GM04503 (cell line): ENCODE measurements around the gene CTDSPL.

ENCODE experiments used
- DNase-seq: peaks from one replicate; pipeline ENCODE4 v3.0.0-alpha.2; 2012; ENCODE audit warnings: low read depth

Gene CTDSPL

DNA sequence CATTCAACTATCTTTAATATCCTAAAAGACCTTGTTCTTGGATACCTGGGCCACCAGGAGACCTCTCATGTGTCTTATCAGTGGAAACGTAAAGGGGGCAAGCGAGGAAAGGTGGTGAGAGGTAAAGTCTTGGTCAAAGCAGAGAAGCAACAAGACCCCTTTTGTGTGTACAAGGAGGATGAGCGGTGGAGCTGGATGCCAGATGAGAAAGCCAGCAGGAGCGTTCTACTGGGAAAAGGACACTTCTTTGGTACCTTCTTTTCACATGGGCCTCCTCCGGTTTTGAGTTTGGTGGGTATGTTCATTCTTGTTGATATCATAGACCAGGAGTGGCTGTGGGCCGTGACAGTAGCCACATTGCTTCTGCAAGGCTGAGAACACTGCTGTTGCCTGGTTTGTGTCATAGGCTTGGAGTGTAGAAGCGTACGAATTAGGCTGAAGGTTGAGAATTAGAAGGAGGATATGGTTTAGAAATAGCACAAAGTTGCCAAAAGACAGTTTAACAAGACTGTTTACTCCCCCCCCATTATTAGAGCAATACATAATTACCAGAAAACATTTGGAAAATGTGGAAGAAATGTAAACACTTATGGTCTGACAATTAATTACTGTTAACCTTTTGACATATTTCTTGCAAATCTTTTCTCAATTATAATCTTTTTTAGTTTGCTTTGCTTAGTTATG lies 82.1 kb downstream of the CTDSPL start:
- no peak for DNase-seq

DNA sequence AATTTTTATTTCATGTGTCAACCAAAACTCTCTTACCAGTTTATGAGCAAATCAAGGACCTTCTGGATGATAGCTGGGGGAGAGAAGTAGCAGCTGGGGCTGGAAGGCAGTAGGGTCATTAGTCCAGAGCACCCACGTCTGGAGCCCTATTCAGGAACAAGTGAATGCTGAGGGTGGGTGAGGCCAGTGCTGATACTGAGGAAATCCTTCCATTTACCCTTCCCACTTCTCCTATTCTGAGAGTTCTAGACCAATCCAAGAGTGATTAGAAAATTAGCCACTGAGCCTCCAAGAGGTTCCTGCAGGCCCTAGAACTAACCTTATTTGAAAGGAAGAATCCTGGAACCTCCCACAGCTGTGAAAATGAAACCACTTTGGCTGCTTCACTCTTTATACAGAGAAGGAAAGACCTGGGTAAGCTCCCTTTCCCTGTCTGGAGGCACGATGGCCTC lies 82.7 kb downstream of the CTDSPL start:
- DNase-seq, result no peak

DNA sequence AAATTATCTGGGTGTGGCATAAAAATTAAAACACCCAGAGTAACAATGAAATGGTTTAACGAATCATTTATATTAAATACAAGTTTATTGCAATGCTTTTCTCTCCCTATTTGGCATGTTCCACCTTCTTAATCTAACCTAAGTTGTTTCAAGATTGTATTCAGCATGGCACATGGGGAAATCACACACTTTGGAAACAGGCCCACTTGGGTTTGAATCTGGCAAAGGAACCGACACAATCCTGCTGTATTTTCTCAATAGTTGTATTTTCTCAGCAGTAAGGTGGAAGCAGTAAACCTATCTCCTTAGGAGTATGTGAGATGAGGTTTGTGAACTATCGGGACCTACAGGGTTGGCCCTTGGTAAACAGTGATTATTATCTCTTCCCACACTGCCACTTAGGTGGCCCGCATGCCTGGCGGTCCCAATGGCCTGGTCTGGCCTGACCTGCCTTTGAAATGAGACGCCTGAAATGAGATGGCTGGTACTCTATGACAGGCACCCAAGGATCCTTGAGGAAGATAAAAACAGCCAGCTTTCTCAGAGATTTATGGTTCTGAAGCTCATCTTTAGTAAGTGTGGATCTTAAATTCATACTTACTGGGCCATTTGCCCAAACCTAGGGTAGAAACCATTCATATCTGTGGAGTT lies 83.6 kb downstream of the CTDSPL start:
- DNase-seq, result no peak

DNA sequence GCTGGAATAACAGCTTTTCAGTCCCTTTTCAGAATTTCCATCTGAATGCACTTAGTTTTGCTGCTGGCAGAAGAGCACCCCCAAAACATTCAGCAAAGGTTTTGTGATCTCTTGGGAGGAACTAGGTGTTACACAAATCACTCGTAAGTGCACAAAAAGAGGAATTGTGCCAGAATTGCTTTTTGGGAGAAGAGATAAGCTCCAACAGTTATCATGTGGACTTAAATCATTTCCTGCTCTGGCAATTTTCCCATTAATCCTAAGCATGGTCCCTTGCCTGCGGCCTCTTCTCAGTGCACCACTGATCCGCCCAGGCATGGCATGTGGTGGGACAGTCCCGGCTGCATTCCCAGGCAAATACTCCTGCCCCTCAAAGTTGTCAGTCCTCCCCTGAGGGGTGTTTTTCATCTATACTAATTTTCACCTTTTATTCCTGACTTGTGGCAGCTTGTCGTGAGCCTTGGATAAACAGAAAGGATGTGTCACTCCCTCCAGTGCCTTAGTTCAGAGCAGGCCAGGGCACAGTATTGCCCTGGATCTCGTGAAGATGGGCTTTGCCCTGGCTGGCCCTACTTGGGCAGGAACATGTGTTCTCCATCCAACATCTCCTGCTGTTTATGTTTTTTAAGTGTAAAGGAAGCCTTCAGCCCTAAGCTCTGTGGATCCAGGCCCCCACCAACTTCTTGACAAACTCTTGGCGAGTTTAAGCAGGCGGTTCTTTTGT lies 84.3 kb downstream of the CTDSPL start:
- no peak for DNase-seq

DNA sequence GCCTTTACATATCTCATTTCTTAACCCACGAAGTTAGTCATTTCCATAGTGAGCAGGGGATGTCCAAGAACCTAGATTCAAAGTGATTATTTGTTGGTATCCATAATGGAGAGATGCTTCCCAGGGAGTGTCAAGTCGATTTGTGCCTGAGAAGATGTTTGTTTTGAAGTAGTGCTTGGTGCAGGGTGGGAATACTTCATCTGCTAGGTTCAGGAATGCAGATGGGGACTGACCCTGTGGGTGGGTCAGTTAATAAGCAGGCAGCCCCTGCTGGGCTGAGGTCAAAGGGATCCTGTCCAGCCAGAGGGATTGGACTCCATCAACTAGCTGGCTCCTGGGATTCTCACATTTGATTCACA lies 84.8 kb downstream of the CTDSPL start:
- DNase-seq, result no peak

DNA sequence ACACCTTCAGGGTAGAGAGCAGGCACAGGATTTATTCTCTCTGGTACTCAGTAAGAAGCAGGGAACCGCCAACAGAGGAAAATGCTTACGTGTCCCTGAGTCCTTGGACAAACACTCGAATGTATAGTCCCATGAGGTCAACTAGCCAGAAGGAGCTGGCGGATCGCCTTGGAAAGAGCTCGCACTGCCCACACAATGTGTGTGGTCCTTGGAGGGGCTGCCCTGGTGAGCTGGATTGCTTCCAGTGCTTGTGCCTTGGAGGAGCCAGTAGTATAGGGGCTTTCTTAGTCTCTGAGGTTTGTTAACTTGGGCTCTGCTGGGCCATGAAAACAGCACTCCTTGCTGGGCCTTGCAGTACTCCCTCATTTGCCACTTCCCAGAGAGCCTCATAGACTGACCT lies 88.2 kb downstream of the CTDSPL start:
- no peak for DNase-seq

DNA sequence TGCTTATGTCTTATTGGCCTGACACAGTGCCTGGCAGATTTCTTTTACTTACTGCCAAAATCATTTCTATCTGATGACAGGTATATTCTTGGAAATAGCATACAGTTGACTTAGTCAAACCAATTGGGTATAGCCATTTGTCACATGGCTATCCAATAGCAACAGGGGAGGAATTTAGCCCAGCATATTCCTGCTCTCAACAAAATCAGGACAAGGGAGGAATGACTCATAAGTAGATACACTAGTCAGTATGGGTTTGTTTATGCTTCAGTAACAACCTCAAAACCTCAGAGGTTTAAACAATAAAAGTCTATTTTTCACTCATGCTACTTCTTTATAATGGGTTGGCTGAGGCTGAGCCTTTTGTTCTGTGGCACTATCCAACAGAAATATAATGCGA lies 90.9 kb downstream of the CTDSPL start:
- DNase-seq, result no peak

DNA sequence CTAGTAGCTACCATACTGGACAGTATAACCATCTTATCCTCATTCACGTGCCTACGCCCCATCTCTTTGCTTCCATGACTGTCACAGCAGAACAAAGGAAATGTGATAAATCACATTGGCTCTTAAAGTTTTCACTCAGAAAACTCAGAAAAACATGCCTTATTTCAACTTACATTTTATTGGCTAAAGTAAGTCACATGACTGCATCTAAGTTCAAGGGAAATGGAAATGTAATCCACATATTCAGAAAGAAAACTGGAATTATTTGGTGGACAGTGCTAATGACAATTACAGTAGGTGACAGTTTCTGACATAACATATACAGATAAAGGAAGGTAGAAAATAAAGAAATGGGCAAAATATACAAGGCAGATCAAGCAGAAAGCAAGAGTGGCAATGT lies 91.5 kb downstream of the CTDSPL start:
- DNase-seq, result no peak

DNA sequence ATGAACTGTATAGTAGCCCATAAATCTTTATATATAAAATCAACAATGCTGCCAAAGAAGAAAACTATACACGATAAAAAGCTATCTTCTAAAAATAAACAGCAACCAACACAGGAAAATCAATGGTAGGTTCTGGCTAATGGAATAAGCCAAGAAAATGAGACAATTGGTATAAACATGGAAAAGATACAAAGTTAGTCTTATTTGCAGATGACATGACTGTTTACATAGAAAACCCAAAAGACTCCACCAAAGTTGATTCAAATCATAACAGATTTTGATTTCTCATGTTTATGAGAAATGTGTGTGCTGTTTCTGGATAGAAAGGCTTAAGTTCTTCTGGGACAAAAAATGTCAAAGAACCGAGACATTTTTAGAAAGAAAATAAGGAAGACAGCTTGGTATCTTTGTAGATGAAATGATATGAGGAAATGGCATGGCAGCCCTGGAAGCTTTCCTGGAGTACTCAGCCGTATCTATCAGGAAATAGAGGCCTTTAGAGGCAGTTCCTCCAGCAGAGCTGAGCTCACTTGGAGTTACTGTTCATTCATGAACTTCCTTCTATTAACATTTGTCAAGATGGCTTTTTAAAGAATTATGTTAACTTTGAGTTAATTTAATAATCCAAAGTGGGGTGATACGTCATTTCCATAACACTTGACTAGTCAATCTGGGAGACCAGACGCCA lies 92.2 kb downstream of the CTDSPL start:
- no peak for DNase-seq

DNA sequence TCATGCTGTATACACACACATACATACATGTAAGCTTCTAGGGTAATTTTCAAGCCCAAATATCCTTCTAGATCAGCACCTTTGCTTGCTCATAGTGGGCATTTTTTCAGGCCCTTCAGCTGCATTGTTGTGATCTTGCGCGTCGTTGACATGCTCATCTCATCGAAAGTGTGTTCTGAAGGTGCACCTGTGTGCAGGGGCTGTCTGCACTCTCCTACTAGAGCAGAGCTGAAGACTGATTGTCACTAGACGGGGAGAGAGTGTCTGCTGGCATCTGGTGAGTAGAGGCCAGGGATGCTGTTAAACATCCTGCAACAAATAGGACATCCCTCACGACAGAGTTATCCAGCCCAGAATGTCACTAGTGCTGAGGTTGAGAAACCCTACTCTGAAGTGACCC lies 93.2 kb downstream of the CTDSPL start:
- DNase-seq, result no peak

DNA sequence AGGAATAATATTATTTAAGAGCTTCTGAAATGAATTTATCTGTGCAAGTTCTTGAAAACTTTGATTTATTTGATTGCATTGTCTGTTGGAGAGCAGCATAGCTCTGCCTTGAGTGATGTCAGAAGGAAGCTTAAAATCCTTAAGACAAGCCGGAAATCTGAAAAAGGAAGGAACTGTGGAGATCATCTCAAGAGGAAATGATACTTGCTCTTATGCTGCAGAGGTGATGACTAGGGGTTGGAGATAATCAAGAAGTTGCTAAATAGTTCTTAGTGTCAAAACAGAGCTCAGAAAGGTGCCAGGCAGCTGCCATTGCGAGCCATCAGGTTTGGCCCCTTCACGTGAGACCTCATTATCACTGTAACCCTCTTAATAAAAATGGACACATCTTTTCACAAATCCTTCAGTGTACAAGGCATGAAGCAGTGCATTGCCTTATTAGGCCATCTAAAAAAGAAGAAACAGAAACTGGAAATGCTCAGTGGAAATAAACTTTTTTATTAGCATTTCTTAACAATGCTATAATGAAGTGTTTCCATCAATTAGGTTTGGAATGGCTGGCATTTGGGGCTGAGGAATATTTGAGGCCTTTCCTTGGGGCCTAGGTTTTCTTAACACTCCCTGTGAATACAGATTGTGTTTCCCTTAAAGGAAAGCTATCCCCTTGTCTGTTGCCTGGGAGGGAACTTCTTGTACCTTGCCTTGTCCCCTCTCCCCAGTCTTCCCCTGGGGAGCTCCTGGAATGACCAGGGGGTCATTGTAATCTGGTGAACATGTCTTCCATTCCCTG lies 94.4 kb downstream of the CTDSPL start:
- DNase-seq, result no peak

DNA sequence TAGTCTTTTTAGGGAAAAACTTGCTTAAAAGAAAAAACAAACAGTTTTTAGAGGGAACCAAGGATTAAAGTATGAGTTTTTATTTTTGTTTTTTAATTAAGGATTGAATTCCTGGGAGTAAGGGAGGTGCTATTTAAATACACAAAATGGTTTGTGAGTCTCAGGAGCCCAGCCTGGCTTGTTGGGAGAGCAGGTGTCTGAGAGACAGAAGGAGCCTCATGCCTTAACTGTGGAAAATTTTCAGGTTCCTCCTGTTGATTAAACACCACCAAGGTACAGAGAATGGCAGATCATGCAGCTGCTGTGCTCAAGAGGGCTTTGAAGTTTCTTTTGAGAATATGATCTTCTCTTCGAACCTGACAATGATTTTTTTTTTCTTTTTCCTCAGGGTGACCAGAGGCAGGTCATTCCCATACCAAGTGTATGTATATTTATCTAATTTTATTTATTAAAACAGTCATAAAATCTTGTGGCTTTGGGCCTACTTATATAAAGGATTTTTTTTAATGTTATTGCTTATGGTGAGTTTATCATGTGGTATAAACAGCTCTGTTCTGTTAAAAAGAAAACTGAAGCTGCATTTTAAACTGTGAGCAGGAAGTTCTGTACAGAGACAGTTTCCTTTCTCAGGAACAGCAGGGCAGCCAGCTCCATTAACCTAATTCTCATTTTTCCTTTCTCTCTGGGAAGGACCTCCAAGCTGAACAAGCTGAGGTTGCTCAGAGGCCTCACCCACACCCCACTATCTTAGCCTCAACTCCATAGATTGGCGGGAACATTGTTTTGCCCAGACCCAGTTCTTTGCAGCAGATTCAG lies 95.3 kb downstream of the CTDSPL start:
- DNase-seq, result no peak

DNA sequence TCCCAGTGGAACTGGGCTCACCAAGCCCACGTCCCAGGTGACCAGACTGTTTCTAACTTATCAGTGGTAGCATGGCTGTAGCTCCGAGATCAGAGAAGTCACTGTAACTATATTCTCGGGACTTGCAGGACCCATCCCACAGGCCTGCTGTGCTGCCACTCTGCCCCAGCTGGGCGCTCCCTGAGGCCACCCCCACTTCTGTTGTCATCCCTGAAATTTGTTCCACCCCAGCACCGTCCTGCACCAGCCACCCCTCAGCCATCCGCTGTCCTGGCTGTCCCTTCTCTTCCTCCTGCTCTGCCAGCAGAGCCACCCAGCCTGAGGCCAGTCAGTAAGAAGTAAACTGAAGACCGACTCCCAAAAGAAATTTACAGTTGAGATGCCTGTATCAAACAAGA lies 95.9 kb downstream of the CTDSPL start:
- DNase-seq, result no peak

DNA sequence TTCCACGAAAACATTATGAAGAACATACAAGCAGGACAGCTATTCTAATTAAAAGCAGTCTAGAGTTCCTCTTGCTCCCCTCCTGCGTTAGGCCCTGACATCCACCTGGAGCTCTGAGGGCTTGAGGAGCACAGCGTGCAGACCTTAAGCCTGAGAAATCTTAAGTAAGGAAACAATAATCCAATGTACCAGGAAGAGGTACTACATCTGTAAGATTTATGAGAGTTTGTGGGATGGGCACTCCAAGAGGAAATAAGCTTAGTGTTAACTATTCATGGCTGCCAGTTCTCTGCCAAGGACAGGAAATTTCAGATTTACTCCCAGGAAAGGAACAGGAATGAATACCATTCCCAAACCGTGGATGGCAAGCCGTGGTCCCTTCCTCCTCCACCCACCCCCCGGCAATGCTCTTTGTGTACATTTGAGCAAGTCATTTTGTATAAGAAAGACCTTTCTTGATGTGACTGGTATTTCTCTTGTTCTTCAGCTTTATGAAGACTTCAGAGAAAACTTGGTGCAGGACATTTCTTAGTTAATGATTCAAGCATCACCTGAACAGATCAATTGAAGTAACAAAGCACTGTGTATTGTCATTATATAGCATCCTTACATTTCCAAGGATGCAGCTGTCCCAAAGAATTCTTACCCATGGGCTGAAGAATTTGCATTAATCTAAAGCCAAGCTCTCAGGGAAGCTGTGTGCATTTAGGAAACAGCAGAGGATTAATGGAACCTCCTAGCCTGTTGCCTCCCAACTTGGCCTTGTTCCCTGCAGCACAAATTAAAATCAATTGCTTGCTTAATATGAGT lies 100.1 kb downstream of the CTDSPL start:
- DNase-seq, result no peak

DNA sequence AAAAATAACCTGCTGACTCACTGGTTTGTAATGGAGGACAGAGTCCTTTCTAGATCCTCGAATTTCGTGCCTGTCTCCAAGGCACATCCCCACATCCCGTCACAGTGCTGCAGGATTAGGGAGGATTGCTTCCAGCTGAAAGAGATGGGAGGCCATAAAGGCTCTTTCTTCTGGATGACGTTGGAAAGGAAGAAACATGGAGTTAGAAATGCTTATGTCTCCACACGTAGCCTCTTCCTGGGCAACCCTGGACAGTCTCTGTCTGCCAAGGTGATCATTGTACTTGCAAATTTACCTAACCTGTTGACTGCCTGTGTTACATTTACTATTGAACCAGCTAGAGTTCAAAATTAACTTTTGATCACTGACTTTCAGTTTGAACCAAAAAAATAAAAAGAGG lies 101.3 kb downstream of the CTDSPL start:
- DNase-seq, result no peak

DNA sequence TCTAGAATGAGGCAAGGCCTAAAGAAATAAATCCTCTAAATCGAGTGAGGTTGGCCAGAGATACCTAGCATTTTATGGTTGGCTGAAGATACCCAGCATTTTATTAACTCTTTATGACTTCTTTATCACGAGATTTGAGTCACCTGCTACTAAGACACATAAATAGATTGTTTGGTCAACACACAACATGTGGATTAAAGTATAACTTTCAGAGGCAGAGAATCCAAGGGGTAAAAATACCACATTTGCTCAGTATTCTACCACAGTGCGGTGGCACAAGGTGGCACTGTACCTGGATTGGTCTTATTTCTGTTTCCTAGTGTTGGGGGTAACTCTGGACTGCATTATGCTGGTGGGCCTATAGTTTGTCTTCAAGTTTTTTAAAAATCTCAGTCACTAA lies 102.0 kb downstream of the CTDSPL start:
- DNase-seq, result no peak

DNA sequence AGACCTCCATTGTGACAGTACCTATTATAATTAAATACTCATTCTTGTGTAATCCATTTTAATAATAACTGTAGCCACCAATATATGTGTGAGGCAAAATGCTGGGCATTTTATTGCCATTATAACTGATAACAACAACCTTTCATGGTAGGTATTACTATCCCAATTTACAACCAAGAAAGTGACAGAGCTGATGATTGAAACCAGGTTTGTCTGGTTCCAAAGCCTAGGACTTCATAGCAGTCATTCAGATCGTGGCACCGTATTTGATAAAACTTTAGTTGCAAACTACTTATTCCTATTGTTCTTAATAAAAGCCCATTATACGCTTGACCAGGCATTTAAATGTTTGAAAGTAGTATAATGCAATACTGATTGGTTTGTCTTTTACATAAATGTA lies 102.5 kb downstream of the CTDSPL start:
- DNase-seq, result no peak

DNA sequence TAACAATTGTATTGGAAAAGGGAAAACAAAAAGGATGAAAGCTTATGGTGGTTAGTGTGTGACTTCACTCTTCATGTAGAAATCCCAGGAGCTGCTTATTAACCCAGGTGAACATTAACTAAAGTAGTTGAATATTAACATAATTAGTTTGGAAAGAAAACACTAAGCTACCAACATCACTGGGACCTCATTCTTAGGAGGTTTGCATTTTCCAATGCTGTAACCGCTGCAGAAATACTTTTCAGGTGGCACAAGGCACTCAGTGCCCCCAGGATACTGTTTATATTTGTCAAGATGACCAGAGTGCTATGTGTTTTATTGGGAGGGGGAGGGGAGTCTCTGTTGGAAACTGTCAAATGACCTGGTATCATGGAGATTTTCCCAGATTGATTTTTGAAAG lies 103.0 kb downstream of the CTDSPL start:
- DNase-seq, result no peak

DNA sequence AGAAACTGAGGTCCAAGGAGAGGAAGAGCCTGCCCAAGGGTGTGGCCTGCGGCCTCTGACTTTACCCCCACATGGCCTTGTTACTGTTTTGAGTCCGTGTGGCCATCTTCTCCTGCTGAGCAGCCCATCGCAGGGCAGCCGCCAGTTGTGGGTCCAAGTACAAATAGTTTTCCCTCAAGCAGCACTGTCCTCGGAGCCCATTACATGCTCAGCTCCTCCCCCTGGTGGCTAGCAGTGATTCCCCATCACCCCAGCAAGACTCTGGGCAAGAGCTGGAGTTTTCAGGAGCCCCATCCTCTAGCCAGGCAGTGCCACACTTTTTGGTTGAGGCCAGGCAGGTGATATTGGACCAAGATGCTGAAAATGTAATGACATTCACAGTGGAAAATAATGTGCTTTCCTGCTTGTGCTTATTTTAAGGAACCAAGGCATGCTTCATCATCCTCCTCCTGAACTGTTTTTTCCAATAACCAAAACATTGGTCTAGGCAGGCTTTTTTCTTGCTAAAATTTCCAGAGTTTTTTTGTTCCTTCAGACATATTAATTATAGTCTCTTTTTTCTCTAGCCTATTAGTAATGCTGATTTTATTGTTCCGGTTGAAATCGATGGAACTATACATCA lies 105.7 kb downstream of the CTDSPL start:
- DNase-seq, result no peak

DNA sequence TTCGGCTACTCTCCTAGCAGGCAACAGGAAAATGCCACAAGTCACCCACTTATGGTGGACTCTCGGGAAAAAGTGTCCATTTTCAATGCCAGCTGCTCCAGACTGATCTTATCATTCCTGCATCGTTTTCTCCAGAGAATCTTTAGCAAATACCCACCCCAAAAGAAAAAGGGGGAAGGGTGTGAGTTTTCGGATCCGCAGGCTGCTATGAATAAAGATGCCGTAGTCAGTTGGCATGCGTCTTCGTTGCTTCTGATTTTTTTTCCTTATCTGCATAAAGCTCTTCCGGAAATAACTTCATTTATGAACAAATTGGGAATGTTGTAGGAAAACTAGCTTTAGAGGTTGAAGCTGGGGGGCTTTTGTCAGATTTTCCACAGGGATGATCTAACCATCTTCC lies 106.5 kb downstream of the CTDSPL start:
- DNase-seq, result no peak
